ENCODE measurements around the gene GNA14.
"Not testable (repeated sequence)": the region's sequence is repeated elsewhere in the genome, so short reads cannot be mapped to it uniquely, and the experiment has no call there.

GNA14 gene

GRCh38 chr9:77486463-77486862 lies 161.7 kb downstream of the GNA14 start:
- no peak for DNase-seq

DNA sequence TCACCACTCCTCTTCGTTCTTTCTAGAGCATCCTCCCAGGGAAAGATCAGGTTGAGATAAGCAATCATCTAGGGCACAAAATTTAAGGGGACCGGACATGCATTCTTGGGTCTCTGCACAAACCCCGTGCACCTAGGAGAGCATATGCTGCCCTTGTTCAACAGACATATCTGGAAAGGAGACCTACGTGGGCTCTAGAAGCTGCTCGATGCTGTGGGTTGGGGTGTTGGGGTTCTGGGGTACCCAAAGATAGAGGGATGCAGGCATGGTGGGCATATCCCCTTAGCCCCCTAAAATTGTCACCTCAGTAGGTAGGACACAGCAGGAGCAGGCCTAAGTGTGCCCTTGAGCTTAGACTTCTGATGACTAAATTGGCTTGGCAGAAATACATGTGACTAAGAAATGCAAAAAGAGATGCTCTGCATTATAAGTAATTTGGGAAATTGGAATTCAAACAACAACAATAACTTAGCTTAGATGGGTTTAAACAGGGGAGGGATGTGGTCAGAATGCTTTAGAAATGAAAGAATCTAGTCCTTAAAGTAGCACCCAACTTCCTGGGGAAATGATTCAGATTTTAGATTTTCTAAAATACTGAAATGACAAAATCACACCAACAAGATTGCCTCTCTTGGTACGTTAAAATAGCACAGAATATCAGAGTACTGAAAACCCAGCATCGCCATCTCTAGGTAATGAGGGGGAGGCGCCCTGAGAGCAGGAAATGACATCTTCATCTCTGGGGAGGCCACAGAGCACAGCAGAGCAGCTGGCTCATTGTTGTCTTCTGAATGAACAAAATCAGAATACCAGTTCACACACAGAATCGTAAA lies 172.3 kb downstream of the GNA14 start:
- peak; percentile 23 for DNase-seq

GRCh38 chr9:77474936-77475335 lies 173.2 kb downstream of the GNA14 start:
- no peak for DNase-seq

DNA sequence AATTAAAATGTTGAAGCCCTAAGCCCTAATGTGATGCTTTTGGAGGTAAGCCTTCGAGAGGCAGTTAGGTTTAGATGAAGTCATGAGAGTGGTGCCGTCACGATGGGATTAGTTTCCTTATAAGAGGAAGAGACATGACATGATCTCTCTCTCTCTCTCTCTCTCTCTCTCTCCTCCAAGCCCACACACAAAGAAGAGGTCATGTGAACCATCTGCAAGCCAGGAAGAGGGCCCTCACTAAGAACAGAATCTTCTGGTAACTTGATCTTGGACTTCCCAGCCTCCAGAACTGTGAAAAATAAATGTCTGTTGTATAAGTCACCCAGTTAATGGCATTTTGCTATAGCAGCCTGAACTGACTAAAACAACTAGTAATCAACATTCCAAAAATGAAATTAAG lies 175.5 kb downstream of the GNA14 start:
- DNase-seq: no peak

- no peak for DNase-seq
Measured at GRCh38 chr9:77471572-77471971, 176.6 kb downstream of the GNA14 start.

DNA sequence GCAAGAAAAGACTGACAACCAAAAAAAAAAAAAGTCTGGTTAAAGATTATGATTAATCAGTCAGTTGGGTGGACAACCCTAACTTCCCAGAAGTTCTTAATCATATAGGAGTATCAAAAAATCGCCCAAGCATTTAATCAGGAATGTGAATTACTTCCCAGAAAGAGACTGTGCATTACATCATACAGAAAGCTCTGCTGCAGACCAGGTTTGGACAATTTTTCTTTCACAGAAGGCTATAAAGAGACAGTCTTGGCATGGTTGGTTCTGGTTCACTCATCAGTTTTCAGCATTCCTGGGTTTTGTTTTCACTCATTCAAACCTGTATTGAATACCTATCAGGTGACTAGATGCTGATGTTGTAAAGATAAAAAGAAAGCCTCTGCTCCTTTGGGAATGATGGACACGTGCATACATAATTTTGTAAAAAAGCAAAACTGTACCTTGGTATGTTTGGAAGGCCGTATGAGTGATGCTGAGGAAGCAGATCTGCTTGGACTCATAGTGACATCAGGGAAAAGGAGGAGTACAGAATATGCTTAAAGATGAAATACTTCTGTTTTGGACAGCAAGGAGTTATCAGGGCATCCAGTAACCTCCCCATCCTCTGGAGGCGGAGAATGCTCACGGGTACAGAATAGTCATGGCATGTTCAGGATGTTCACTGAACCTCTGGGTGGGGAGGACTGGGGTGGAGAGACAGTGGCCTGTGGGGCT lies 178.4 kb downstream of the GNA14 start:
- DNase-seq: no peak

- DNase-seq: no peak
Measured at GRCh38 chr9:77464661-77465060, 183.5 kb downstream of the GNA14 start.

GRCh38 chr9:77463151-77463550 lies 185.0 kb downstream of the GNA14 start:
- no peak for DNase-seq

GRCh38 chr9:77462066-77462465 lies 186.1 kb downstream of the GNA14 start:
- no peak for DNase-seq

DNA sequence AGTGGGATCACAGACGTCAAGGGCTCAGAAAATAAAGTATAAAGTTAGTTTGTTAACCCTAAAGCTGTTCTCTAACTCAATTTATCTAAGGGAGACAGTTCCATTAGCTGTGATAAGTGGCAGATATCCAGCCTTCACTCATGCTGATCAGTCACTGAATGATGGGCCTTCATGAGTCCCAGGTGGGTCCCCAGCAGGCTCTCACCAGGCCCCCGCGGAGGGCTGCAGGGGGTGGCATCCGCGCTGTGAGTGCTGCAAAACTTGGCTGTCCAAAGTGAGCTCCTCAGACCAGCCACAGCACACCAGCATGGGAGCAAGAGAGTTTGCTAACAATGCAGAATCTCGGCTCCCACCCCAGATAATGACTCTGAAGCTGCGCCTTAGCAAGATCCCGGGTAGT lies 187.2 kb downstream of the GNA14 start:
- no peak for DNase-seq

DNA sequence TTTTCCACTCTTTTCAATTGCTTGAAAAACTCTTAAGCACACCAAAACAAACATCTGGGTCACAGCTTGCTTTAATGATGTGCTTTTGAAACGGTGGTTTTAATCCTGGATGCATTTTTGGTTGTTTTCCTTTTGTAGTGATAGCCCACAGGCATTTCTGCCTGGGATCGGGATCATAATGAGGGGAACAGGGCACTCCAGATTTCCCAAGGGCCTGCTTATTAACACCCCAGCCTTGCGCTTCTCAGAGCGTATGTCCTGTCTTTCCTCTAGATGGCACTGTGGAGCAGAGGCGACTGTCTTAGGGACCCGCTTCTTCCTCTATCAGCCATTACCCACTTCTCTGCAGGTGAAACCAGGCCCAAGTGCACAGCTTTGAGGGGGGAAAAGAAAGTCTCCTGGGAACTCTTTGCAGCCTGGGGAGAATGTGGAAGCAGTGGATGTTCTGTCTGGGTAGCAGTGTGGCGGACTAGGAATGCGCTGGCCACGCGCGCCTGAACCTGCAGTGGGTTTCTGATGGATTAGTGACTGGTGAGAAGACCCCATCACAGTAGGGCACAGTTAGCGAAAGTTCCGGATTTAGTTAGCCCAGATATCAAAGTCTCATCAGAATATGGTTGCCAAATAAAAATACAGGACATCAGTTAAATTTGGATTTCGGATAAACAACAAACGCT lies 190.1 kb downstream of the GNA14 start:
- DNase-seq: peak; percentile 51

DNA sequence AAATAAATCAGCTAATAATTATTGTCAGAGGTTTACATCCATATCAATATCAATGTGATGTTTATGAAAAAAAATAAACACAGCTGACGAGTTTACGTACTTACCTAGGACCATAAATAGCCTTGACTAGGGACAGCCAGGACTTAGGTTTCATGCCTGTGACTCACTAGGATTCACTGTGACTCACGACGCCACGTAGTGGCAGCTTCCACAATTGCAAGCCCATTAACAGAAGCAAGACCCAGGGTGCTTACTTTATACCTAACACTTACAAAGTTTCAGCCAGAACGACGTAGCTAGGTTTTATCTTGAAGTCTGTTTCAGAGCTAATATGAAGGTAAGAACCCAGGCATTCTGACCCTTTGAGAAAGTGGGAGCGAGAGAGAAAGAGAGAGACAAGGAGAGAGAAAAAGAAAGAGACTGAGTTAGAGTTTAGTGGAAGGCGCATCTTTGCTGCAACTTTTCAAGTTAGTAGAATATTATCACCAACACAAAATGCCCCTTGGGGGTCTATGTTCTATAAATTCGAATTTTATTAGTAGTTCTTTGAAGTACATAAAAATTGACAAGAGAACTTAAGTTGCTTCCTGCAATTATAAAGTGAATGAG lies 191.2 kb downstream of the GNA14 start:
- DNase-seq: peak; percentile 79

GRCh38 chr9:77455312-77455927 lies 192.7 kb downstream of the GNA14 start:
- DNase-seq: peak; percentile 33

DNA sequence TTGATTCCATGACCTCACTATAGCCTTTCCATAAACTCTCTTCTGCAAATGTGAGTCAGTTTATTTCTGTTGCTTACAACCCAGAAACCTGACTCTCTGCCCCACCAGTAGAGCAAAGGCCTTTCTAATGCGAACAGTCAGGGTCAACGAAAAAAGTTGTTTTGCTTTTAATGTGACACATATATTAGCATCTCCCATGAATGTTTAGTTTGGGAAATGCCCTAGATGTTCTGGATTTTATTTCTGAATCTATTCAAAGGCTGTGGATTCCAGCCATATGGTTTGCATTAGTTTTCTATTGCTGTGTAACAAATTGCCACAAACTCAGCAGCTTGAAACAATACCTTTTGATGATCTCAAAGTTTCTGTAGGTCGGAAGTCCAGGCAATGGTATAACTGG lies 193.5 kb downstream of the GNA14 start:
- DNase-seq: no peak

- DNase-seq: no peak
Measured at GRCh38 chr9:77453825-77454647, 194.1 kb downstream of the GNA14 start.

GRCh38 chr9:77451507-77451906 lies 196.6 kb downstream of the GNA14 start:
- no peak for DNase-seq

DNA sequence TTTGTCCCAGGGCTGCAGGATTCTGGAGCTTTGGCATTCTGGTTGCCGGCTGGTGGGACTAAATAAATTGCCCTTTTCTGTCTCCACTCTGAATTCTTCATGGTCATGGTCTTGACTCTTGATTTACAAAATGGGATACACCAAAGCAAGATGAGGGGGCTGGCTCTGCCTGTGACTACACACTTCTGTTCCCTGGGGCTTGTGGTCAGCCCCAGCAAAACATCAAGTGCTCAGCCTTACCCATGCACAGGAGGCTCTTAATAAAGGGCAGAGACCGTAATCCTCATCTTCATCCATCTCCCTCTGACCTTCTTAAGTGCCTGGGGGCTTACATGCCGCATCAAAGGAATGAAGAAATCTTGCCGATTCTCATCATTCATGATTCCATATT lies 198.0 kb downstream of the GNA14 start:
- DNase-seq: no peak

DNA sequence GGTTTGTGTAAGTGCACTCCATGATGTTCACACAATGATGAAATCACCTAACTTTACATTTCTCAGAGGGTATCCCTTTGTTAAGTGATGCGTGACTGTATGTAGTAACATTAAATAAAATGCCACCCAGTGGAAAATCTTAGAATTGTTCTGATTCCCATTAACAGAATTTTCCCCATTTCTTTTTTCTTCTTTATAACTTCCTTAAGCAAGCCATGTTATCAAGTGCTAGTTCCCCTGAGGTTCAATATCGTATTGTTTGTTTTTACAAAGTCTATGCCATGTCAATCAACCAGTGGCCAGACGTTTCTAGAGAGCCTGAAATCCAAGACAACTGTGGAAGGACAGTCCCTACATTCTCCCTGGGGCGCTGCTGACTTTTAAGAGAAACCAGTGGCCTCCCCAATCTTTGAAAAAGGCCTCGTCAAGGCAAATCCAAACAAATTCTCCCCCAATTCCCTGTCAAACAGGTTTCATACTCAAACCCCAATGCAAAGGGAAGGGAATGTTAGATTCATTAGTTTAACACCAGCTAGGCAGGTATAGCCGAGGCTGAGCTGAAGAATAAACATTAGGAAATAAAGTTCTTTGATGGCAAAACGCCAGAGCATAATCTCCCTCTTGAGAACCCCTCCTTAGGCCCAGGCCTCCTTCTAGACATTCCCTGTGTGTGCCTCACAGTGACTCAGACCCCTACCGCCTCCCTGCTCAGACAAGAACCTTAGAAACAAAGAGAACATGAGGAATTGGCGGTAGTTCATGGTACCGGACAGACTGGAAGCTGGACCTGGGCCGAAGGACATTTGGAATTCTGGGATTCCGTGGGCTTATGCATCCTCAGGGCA lies 198.7 kb downstream of the GNA14 start:
- DNase-seq: no peak

GRCh38 chr9:77447646-77448045 lies 200.5 kb downstream of the GNA14 start:
- no peak for DNase-seq

GRCh38 chr9:77442436-77442835 lies 205.7 kb downstream of the GNA14 start:
- no peak for DNase-seq

- not testable (repeated sequence) for DNase-seq
Measured at GRCh38 chr9:77441124-77441523, 207.0 kb downstream of the GNA14 start.
